DOHH2 (cell line): ENCODE measurements around the gene FZR1.
A peak's percentile ranks its signal among the peaks of the same experiment; 100 is the strongest.

ENCODE experiments used
- EZH2phosphoT487 ChIP-seq: fragments of 200-600 bp; sonication (generic); IDR thresholded peaks from 2 replicates; pipeline ENCODE4 v1.6.1; 2017; ENCODE audit warnings: borderline replicate concordance, mild to moderate bottlenecking, antibody characterized with exemption, low read length, moderate library complexity, mixed read lengths
- TF ChIP-seq, protein P1 (sequence below): fragments of 200-600 bp; sonication (generic); IDR thresholded peaks from one replicate; pipeline ENCODE4 v1.5.1; 2014; ENCODE audit warnings: antibody characterized with exemption, mild to moderate bottlenecking, low read depth, low read length; ENCODE audit not compliant: poor library complexity, severe bottlenecking

DNA sequence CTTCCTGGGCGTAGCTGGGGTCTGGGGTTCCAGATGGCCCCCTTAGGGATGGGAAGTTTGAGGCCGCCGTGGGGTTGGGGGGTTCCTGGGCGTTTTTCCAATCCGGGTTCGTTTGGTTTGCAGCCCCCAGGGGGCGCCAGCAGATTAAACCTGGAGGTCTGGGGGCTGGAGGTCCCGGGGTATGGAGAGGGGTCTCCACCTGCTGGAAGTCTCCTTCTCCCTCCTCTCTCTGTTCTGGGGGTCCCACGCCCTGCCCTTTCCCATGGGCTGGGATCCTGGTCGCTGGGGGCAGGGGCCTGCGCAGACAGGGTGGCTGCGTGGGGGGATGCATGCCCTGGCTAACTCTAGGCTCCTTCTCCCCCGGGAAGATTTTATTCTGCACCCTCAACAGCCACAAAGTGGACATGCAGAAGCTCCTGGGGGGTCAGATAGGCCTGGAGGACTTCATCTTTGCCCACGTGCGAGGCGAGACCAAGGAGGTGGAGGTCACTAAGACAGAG, 80.1 kb downstream of the FZR1 start:
- TF ChIP-seq, protein P1, sequence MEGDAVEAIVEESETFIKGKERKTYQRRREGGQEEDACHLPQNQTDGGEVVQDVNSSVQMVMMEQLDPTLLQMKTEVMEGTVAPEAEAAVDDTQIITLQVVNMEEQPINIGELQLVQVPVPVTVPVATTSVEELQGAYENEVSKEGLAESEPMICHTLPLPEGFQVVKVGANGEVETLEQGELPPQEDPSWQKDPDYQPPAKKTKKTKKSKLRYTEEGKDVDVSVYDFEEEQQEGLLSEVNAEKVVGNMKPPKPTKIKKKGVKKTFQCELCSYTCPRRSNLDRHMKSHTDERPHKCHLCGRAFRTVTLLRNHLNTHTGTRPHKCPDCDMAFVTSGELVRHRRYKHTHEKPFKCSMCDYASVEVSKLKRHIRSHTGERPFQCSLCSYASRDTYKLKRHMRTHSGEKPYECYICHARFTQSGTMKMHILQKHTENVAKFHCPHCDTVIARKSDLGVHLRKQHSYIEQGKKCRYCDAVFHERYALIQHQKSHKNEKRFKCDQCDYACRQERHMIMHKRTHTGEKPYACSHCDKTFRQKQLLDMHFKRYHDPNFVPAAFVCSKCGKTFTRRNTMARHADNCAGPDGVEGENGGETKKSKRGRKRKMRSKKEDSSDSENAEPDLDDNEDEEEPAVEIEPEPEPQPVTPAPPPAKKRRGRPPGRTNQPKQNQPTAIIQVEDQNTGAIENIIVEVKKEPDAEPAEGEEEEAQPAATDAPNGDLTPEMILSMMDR, result peak; percentile 79
- TF ChIP-seq EZH2phosphoT487, result no peak
